GM19043 (cell line): ENCODE results near the gene RPS6KA4.
A peak's percentile ranks its signal among the peaks of the same experiment; 100 is the strongest.

Source experiments
- ATAC-seq: cut with Tn5 transposase; IDR thresholded peaks from one replicate; pipeline ENCODE4 v1.9.1; 2021; ENCODE audit warnings: low read depth; ENCODE audit not compliant: unreplicated experiment

RPS6KA4 gene

DNA sequence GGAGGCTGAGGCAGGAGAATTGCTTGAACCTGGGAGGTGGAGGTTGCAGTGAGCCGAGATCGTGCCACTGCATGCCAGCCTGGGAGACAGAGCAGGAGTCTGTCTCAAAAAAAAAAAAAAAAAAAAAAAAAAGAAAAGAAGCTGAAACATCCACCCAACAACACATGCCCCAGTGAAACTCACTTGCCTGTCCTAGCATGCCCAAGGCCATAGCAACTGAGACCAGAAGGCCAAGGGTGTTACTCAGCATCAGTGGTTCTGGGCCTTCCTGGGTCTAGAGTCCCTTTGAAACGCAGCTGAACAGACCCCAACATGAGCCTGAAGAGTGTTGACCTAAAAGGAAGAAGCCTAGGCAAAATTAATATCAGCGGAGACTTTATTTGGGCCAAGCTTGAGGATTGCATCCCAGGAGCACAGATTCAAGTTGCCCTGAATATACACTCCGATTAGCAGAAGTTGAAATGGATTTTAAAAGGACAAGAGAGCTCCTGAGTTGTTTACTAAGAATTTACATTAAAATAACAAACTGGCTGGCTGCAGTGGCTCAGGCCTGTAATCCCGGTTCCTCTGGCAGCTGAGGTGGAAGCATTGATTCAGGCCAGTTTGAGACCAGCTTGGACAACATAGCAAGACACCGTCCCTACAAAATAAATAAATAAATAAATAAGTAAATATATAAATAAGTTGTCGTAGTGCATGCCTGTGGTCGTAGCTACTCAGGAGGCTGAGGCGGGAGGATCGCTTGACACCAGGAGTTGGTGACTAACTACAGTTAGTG is 34.1 kb upstream of the RPS6KA4 start:
- no peak for ATAC-seq

DNA sequence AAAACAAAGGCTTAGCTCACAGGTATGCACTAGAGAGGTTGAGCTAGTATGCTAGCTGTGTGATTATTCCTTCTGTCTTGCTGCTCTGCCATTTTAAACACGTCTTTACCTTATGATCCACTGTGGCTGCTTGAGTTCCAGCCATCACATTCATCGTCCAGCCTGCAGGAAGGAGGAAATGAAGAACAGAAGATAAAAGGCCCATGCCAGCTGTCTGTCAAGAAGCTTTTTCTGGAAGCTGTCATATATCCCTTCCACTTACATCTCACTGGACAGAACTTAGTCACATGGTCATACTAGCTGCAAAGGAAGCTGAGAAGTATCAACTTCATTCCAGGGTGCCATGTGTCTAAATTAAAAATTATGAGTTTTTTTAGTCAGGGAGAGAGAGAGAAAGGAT is 31.6 kb upstream of the RPS6KA4 start:
- no peak for ATAC-seq

DNA sequence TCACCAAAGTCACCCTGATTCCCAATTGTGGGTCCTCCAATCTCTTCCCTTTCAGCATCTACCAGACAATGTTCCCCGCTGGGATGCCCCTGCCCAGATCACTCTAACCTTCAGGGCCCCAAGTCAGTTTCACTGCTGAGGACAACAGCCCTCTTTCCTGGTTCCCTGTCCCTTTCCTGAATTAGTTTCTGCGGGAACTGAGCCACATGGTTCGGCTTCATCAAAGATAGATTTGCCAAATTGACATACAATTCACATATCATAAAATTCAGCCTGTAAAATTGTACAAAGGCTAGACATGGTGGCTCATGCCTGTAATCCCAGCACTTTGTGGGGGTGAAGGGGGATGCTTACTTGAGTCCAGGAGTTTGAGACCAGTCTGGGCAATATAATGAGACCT is 31.0 kb upstream of the RPS6KA4 start:
- no peak for ATAC-seq

DNA sequence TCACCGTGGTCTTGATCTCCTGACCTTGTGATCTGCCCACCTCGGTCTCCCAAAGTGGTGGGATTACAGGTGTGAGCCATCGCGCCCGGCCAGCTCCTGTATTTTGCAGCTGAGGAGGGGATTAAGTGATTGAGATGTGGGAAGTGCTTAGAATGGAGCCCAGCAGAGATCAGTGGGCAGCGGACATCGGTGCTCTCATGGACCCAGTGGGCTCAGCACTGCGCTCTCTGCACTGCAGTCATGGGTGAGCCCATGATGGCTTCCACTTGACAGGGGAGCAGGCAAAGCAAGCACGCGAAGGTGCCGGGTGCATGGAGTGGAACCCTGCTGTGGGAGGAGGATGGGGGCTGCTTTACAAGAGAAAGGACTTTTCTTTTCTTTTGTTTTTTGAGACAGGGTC is 28.1 kb upstream of the RPS6KA4 start:
- ATAC-seq: no peak

DNA sequence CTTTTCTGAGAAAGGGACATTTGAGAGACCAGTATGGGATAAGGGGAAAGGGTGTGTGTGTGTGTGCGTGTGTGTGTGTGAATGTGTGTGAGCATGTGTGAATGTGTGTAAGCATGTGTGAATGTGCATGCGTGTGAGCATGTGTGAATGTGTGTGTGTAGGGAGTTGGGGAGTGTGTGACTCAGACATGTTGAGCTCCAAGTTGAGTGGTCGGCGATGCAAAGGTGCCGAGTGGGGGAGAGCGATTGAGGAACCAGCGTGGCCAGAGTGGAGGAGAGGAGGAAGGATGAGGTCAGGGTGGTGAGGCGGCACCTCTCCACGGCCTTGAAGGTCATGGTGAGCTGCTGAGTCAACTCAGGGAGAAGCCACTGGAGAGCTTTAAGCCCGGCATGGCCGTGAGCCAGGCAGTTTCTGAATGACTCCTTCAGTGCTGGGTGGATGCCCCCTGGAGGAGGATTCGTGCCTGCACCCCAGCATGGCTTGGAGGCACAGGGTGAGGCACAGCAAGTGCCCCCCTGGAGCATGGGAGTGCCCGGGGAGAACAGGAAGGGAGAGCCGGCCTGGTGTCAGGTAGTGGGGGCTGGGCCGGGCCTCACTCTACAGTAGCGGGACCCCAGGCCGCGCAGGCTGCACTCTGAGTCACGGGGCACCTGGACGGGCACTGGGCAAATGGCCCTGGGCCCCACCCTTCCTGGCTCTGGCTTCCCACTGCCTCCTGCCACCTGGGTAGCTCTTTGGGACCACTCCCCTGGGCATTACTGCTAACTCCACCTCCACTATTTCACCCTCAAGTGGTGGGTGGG is 27.2 kb upstream of the RPS6KA4 start:
- peak; percentile 44 for ATAC-seq

DNA sequence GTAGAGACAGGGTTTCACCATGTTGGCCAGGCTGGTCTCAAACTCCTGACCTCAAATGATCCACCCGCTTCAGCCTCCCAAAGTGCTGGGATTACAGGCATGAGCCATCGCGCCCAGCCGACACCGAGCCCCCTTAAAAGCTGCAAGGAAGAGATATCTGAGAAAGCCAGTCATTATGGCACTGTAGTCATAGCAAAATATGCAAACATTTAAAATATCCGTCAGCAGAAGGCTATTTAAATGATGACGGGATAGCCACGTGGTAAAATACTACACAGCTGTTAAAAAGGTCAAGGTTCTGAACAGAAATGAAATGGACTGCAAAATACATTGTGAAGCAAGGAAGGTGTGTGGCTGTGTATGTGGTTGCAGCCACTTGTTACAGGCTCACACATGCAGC is 25.4 kb upstream of the RPS6KA4 start:
- ATAC-seq: no peak

DNA sequence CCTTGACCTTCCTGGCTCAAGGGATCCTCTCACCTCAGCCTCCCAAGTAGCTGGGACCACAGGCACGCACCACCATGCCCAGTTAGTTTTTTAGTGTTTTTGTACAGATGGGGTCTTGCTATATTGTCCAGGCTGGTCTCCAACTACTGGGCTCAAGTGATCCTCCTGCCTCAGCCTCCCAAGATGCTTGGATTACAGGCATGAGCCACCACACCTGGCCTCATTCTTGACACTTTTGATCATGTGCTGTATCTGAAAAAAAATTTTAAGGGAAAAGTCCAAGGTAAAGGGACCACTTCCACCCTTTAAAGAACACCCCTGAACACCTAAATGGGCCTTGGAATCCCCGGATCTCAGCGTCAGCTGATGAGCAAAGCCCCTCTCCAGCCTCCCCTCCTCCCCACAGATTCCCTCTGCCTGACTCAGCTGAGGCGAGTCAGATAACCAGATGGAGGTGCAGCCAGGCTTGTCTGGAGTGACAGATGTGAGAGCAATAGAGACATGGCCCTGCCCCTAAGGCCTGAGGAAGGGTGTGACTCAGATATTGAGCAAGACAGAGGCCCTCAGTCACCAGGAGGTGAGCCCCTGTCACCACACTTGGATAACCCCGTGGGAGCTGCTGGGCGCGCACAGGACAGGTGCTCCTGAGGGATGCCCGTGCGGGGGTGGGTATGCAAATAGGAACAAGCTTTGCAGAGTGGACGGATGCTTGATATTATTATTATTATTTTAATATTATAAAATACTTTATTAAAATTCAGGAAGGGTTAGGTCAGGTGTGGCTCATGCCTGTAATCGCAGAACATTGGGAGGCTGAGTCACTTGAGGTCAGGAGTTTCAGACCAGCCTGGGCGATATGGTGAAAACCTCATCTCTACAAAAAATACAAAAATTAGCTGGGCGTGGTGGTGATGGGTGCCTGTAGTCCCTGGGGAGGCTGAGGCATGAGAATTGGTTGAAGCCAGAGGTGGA is 23.9 kb upstream of the RPS6KA4 start:
- peak; percentile 82 for ATAC-seq

DNA sequence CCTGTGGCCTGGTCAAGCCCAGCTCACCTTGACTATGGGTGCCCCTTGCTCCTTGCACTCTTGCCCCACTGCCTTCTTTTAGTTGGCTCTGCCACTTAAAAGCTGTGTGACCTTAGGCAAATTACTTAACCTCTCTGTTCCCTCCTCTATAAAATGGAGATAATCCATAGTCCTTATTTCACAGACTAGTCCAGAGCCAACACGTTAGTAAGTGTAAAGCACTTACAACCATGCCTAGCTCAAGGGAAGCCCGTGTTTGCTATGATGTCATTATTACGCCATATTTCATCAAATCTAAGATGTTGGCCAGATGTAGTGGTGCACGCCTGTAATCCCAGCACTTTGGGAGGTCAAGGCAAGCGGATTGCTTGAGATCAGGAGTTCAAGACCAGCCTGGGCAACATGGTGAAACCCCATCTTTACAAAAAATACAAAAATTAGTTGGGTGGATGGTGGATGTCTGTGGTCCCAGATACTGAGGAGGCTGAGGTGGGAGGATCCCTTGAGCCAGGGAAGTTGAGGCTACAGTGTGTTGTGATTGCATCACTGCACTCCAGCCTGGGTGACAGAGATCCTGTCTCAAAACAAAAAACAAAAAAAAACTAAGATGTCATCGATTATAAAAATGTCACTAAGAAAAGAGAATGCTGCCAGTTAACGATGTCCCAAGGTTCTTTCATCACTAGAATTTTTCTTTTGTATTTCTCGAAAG is 21.3 kb upstream of the RPS6KA4 start:
- ATAC-seq: no peak

DNA sequence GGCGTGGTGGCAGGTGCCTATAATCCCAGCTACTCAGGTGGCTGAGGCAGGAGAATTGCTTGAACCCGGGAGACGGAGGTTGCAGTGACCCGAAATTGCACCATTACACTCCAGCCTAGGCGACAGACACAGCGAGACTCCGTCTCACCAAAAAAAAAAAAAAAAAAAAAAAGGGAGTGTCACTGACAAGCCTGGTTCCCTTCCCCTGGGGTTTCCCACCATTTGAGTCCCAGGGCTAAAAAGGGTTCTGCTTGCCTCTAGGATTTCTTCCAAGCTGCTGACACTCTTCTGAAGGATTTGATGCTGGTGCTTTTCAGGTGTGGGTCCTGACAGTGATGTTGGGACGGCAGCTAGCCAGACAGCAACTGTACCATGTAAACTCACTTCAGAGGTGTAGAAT is 20.2 kb upstream of the RPS6KA4 start:
- ATAC-seq: no peak

DNA sequence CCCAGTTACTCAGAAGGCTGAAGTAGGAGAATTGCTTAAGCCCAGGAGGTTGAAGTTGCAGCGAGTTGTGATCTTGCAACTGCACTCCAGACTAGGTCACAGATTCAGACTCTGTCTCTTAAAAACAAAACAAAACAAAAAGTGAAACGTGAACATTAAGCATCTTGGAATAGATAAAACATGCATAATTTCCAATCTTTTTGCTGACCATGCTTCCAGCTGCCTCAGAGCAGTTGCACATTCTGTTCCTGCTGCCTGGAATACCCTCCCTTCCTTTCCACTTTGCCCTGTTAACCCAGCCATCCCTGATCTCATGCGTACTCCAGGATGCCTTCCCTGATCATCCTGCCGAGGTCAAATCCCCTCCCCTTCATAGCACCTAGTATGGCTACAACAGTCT is 19.7 kb upstream of the RPS6KA4 start:
- ATAC-seq: no peak

DNA sequence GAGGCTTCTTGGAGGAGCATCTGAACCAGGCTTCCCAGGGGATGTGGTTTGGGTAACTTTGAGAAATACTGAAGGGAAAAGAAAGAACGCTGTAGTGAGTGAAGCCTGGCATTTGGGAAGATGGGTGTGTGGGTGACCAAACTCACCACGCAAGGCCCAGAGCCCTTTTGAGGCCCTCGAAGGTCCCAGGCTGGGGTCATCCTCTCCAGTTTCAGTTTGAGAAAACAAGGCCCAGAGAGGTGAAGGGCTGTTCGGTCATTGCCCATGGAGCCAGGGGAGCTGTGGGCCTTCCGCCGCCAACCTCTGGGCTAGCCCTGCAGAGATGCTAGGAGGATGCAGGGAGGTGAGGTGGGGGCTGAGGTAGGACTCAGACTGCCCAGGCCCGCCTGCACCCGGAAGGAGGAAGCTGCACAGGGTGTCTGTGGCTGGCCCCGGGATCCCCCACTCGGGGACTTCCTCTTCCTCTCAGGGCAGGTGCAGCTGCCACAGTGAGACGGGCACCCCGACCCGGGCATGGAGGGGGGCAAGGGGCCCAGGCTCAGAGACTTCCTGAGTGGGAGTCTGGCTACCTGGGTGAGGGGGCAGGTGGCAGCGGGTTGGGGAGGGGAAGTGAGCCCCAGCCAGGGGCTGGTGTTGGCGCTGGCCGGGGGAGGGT is 19.1 kb upstream of the RPS6KA4 start, which contains the start of gene CCDC88B:
Gene CCDC88B (plus strand): TSS at position 451 of the 655 bp plus-strand sequence. CDS start 63 bp downstream, at position 514.
- ATAC-seq: no peak

DNA sequence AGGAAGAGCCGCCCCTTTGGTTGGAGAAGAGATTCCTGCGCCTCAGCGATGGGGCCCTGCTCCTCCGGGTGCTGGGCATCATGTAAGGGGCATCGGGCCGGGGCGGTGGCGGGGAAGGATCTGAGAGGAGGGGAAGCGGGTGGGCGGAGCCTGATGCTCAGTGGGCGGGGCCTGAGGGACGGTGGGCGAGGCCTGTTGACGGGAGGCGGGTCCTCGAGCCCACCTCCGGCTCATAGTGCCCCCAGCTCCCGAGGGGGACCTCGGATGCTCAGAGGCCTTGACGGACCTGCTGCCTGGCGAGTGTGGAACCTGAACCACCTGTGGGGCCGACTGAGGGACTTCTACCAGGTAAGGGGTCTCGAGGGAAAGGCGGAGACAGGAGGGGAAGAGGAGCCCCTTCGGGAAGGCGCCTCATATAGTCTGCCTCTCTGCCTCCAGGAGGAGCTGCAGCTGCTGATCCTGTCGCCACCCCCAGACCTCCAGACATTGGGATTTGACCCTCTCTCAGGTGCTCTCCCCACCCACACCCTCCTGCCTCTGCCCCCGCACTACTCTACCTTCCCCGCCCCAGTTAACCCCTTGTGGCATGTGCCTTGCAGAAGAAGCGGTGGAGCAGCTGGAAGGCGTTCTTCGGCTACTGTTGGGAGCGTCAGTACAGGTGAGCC is 18.2 kb upstream of the RPS6KA4 start:
- ATAC-seq: no peak

DNA sequence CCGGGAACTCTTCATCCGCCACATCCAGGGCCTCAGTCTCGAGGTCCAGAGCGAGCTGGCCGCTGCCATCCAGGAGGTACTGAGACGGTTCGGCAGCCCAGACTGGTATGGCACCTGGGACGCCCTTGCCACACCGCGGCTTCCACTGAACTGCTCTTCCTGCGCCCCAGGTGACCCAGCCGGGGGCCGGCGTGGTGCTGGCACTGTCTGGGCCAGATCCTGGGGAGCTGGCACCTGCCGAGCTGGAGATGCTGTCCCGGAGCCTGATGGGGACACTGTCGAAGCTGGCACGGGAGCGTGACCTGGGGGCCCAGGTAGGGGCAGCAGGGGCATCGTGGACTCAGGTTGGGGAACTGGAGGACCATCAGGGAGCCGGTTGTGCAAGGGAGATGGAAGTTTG is 17.5 kb upstream of the RPS6KA4 start:
- no peak for ATAC-seq

DNA sequence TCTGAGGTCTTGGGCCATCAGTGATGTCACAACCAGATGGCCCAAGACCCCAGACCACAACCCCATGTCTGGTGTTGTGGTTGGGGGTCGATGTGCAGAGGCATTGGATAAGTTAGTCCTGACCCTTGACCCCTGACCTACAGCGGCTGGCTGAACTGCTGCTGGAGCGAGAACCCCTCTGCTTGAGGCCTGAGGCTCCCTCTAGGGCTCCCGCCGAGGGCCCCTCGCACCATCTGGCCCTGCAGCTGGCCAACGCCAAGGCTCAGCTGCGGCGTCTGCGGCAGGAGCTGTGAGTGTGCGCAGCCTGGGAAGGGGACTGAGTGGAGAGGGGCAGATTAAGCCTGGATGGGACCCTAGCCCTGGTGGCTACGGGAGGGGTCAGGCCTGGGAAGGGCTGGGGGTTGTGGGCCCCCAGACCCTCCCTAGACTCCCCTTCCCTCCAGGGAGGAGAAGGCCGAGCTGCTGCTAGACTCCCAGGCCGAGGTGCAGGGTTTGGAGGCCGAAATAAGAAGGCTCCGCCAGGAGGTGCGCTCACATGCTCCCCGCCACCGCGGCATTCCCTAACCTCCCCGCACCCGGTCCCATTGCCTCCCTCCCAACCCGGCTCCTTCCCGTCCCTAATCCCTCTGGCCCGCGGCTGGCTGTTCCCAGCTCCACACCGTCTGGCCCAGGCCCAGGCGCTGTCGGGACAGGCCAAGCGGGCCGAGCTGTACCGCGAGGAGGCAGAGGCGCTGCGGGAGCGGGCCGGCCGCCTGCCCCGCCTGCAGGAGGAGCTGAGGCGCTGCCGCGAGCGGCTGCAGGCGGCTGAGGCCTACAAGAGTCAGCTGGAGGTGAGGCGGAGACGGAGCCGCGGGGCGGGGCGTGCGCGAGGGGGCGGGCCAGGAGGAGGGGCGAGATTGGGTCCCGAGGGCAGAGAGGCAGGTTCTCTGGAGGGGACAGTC is 16.8 kb upstream of the RPS6KA4 start:
- ATAC-seq: no peak

DNA sequence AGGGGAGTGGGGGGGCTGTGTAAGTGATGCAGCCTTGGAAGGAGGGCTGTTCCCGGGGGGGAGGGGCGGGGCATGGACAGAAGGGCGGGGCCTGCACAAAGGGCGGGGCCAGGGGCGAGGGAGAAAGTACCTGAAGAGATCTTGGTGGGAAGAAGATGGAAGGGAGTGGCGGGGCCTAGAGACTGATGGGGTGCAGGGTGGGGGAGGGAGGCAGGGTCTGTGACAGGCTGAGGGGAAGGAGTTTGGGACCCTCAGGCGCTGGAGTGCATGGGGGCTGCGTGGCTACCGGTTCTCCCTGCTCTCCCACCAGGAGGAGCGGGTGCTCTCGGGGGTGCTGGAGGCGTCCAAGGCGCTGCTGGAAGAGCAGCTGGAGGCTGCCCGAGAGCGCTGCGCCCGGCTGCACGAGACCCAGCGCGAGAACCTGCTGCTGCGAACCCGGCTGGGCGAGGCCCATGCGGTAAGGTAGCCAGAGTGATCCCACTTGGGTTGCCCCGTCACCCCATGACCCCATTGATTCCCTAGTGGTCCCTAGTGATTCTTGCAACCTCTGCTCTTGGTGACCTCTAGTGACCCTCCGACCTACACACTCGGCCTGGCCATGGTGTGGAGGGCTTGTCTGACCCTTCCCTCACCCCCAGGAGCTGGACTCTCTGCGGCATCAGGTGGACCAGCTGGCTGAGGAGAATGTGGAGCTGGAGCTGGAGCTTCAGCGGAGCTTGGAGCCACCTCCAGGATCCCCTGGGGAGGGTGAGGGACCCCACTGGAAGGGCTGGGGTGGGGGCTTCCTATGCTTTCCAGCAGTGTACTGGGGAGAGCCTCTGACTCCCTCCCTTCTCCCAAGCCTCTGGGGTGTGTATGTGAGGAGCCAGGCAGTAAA is 15.9 kb upstream of the RPS6KA4 start:
- no peak for ATAC-seq

DNA sequence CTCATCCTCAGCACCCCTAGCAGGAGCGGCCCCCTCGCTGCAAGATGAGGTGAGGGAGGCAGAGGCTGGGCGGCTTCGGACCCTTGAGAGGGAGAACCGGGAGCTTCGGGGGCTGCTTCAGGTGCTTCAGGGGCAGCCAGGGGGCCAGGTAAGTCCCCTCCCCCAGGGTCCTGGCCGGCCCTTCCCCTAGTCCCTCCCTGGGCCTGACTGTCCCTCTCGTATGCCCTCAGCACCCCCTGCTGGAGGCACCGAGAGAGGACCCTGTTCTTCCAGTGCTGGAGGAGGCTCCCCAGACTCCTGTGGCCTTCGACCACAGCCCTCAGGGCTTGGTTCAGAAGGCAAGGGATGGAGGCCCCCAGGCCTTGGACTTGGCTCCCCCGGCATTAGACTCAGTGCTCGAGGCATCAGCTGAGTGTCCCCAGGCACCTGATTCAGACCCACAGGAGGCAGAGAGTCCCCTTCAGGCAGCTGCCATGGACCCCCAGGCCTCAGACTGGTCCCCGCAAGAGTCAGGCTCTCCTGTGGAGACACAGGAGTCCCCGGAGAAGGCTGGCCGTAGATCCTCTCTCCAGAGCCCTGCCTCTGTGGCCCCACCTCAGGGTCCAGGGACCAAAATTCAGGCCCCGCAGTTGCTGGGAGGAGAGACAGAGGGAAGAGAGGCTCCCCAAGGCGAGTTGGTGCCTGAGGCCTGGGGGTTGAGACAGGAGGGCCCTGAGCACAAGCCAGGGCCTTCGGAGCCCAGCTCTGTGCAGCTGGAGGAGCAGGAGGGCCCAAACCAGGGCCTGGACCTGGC is 15.0 kb upstream of the RPS6KA4 start:
- no peak for ATAC-seq
